Astrocyte (in vitro differentiated cells and primary cell): Measurements from ENCODE around the gene RBM20.

Experiments
- CTCF ChIP-seq: IDR thresholded peaks from 2 replicates; pipeline ENCODE4 v1.5.1; 2011; ENCODE audit warnings: low read depth, mild to moderate bottlenecking, inconsistent platforms, low read length, moderate library complexity; ENCODE audit not compliant: insufficient read depth
- EZH2 ChIP-seq: IDR thresholded peaks from 2 replicates; pipeline ENCODE4 v1.6.1; 2012; ENCODE audit warnings: mild to moderate bottlenecking, low read length, inconsistent platforms; ENCODE audit not compliant: insufficient read depth

DNA sequence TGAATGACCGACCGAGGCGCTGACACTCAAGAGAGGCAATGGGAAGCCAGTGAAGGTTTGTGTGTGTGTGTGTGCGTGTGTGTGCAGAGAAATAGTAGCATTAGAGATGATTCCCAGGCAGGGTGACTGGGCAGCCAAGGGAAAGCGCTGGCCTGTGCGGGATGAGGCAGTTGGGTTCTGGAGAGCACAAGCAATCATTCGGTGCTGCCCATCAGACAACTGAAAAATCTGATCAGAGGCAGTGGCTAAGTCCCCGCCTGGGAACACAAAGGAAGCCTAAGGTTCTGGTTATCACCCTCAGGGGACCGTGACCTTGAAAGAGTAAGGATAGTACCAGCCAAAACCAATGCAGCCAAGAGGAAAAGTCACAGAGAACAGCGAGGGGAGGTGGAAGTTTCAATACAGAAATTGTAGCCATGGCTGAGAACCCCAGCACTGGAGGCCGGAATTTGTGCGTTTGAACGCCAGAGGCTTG lies 226.7 kb downstream of the RBM20 start:
- TF ChIP-seq CTCF (no peak), EZH2 (no peak)
